Measurements from ENCODE around the gene ALDH1L1.

ALDH1L1 gene

DNA sequence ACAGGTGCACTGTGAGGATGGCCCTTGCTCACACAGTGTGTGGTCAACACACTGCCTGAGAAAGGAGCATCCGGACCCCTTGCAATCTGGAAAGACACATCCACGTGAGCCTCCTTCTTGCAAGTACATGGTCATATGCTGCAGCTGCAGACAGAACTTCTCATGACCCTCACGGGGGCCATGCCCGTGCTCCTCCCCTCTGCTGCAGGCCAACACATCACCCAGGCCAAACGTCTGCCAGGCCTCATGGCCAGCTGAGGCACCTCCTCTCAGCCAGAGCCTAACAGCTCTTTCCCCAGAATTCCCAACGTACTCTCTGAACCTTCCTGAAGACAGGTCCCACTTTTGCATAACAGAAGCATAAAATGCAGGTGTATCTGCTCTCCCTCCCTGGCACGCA, 121.7 kb downstream of the ALDH1L1 start:
- Histone ChIP-seq H4K20me1 (ENCODE audit: insufficient read depth) (no peaks in the 10 kb centered on the region), H3K27ac (no peak overlapping the region), H3K4me3 (IDR thresholded peaks at IDR 0.05; ENCODE audit: insufficient read depth, low read depth, low read length) (no peak overlapping the region), H2AFZ (ENCODE audit: low read depth) (no peak overlapping the region), H3K4me1 (ENCODE audit: low read depth, poor library complexity, severe bottlenecking) (no peaks in the 10 kb centered on the region), H3K4me2 (no peak overlapping the region), H3K27me3 (ENCODE audit: insufficient read depth, low read depth) (no peaks in the 10 kb centered on the region), H3K79me2 (ENCODE audit: insufficient read depth, low read depth) (no peaks in the 10 kb centered on the region), H3K9ac (no peak overlapping the region), H3K36me3 (ENCODE audit: insufficient read depth) (no peaks in the 10 kb centered on the region)
- TF ChIP-seq, protein P1, sequence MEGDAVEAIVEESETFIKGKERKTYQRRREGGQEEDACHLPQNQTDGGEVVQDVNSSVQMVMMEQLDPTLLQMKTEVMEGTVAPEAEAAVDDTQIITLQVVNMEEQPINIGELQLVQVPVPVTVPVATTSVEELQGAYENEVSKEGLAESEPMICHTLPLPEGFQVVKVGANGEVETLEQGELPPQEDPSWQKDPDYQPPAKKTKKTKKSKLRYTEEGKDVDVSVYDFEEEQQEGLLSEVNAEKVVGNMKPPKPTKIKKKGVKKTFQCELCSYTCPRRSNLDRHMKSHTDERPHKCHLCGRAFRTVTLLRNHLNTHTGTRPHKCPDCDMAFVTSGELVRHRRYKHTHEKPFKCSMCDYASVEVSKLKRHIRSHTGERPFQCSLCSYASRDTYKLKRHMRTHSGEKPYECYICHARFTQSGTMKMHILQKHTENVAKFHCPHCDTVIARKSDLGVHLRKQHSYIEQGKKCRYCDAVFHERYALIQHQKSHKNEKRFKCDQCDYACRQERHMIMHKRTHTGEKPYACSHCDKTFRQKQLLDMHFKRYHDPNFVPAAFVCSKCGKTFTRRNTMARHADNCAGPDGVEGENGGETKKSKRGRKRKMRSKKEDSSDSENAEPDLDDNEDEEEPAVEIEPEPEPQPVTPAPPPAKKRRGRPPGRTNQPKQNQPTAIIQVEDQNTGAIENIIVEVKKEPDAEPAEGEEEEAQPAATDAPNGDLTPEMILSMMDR (conservative IDR thresholded peaks at IDR 0.05; ENCODE audit: low read depth, low read length): no peak

DNA sequence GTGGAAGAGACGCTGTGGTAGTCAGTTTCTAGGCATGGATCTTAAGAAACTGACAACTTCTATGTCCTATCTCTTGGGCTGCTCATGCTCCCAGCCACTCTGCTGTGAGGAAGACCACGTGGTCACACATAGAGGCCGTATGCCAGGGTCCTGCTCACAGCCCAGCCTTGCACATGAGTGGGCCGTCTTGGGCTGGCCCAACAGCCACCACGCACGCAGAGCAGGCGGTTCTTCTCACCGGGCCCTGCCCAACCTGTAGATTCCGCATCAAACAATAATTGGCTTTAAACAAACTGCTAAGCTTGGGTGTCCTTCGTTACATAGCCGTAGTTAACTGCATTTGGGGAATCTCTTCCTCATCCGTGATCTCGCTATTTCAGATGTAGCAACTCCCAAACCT, 122.5 kb downstream of the ALDH1L1 start:
- Histone ChIP-seq H4K20me1 (ENCODE audit: insufficient read depth) (no peaks in the 10 kb centered on the region), H3K27me3 (ENCODE audit: insufficient read depth, low read depth) (no peaks in the 10 kb centered on the region), H3K27ac (no peak overlapping the region), H3K4me3 (IDR thresholded peaks at IDR 0.05; ENCODE audit: insufficient read depth, low read depth, low read length) (no peak overlapping the region), H3K36me3 (ENCODE audit: insufficient read depth) (no peaks in the 10 kb centered on the region), H2AFZ (ENCODE audit: low read depth) (no peak overlapping the region), H3K9ac (no peak overlapping the region), H3K79me2 (ENCODE audit: insufficient read depth, low read depth) (no peaks in the 10 kb centered on the region), H3K4me1 (ENCODE audit: low read depth, poor library complexity, severe bottlenecking) (no peaks in the 10 kb centered on the region), H3K4me2 (no peak overlapping the region)
- TF ChIP-seq, protein P1 (conservative IDR thresholded peaks at IDR 0.05; ENCODE audit: low read depth, low read length): no peak

DNA sequence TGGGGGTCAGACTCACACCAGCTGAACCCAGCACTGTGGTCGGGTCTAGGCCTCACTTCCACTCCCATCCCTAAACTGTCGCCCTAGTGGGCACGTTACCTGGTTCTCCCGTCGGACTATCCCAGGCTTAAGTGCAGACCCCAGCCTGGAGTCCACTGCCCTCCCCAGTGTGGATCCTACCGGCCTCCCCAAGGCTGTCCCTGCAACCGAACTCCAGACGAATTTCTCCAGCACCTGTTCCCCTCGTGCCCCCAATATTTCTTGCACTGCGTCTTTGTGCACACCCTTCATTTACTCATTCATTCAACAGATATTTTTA, 122.9 kb downstream of the ALDH1L1 start:
- Histone ChIP-seq H4K20me1 (ENCODE audit: insufficient read depth) (no peaks in the 10 kb centered on the region), H3K79me2 (ENCODE audit: insufficient read depth, low read depth) (no peaks in the 10 kb centered on the region), H3K4me2 (no peak overlapping the region), H3K27me3 (ENCODE audit: insufficient read depth, low read depth) (no peaks in the 10 kb centered on the region), H3K36me3 (ENCODE audit: insufficient read depth) (no peaks in the 10 kb centered on the region), H3K9ac (no peak overlapping the region), H3K4me1 (ENCODE audit: low read depth, poor library complexity, severe bottlenecking) (no peaks in the 10 kb centered on the region), H2AFZ (ENCODE audit: low read depth) (no peak overlapping the region), H3K4me3 (IDR thresholded peaks at IDR 0.05; ENCODE audit: insufficient read depth, low read depth, low read length) (no peak overlapping the region), H3K27ac (no peak overlapping the region)
- TF ChIP-seq, protein P1 (conservative IDR thresholded peaks at IDR 0.05; ENCODE audit: low read depth, low read length): no peak

- Histone ChIP-seq H3K36me3 (ENCODE audit: insufficient read depth) (no peaks in the 10 kb centered on the region), H3K27ac (no peak overlapping the region), H3K27me3 (ENCODE audit: insufficient read depth, low read depth) (no peaks in the 10 kb centered on the region), H3K79me2 (ENCODE audit: insufficient read depth, low read depth) (no peaks in the 10 kb centered on the region), H3K9ac (no peak overlapping the region), H2AFZ (ENCODE audit: low read depth) (no peak overlapping the region), H3K4me3 (IDR thresholded peaks at IDR 0.05; ENCODE audit: insufficient read depth, low read depth, low read length) (no peak overlapping the region), H3K4me2 (no peak overlapping the region), H3K4me1 (ENCODE audit: low read depth, poor library complexity, severe bottlenecking) (no peaks in the 10 kb centered on the region), H4K20me1 (ENCODE audit: insufficient read depth) (no peaks in the 10 kb centered on the region)
- TF ChIP-seq, protein P1 (conservative IDR thresholded peaks at IDR 0.05; ENCODE audit: low read depth, low read length): no peak
Measured at GRCh38 chr3:126056681-126057500, 123.5 kb downstream of the ALDH1L1 start.

Data from KMS-11 (cell line).